H1 (cell line): ENCODE results near the gene CCDC159.

ENCODE experiments used
- BACH1 ChIP-seq: IDR thresholded peaks from 2 replicates; pipeline ENCODE4 v1.6.1; 2012; ENCODE audit warnings: low read length, improper control_type of control experiment
- CTCF ChIP-seq, 3 experiments: IDR thresholded peaks; 1 replicate in 2 of 3; 2 replicates in 1 of 3; pipeline versions ENCODE4 v1.5.1 to v1.6.1; 2011; ENCODE audit warnings: low read length in 3 of 3, mild to moderate bottlenecking in 3 of 3, inconsistent platforms in 2 of 3, low read depth in 1 of 3, moderate library complexity in 1 of 3; ENCODE audit not compliant: insufficient read depth in 1 of 3; ENCODE audit errors: control extremely low read depth in 1 of 3
- EP300 ChIP-seq, 2 experiments: IDR thresholded peaks; 1 replicate in 1 of 2; 2 replicates in 1 of 2; pipeline ENCODE4 v1.6.1; 2011 to 2012; ENCODE audit warnings: low read depth in 2 of 2, low read length in 2 of 2, mild to moderate bottlenecking in 2 of 2, borderline replicate concordance in 1 of 2, inconsistent platforms in 1 of 2, moderate library complexity in 1 of 2
- JUND ChIP-seq: IDR thresholded peaks from 2 replicates; pipeline ENCODE4 v1.6.1; 2011; ENCODE audit warnings: mild to moderate bottlenecking, improper control_type of control experiment, low read length
- NRF1 ChIP-seq: IDR thresholded peaks from 2 replicates; pipeline ENCODE4 v1.6.1; 2011; ENCODE audit warnings: mild to moderate bottlenecking, low read depth, low read length, improper control_type of control experiment
- POLR2A ChIP-seq, 2 experiments: IDR thresholded peaks; 1 replicate in 1 of 2; 2 replicates in 1 of 2; pipeline ENCODE4 v1.6.1; 2011; ENCODE audit warnings: low read depth in 2 of 2, low read length in 2 of 2, mild to moderate bottlenecking in 2 of 2; ENCODE audit errors: control extremely low read depth in 1 of 2
- POLR2AphosphoS5 ChIP-seq: IDR thresholded peaks from 2 replicates; pipeline ENCODE4 v1.6.1; 2011; ENCODE audit warnings: low read depth, low read length
- RBBP5 ChIP-seq: IDR thresholded peaks from 2 replicates; pipeline ENCODE4 v1.7.1; 2012; ENCODE audit warnings: low read depth, mild to moderate bottlenecking, inconsistent platforms, low read length, moderate library complexity, borderline replicate concordance
- RNF2 ChIP-seq: fragments of 200-900, 300-1000 bp; sonication (generic); IDR thresholded peaks from 2 replicates; pipeline ENCODE4 v1.7.1; 2016; ENCODE audit warnings: borderline replicate concordance, low read depth, mild to moderate bottlenecking, antibody characterized with exemption, low read length; ENCODE audit not compliant: poor library complexity, severe bottlenecking; ENCODE audit errors: missing control alignments
- SIN3A ChIP-seq, 2 experiments: IDR thresholded peaks in 1 of 2; conservative IDR thresholded peaks in 1 of 2; 2 replicates each; pipeline ENCODE4 v1.6.1; 2011 to 2012; ENCODE audit warnings: low read length in 2 of 2, improper control_type of control experiment in 1 of 2, low read depth in 1 of 2, mild to moderate bottlenecking in 1 of 2
- YY1 ChIP-seq: IDR thresholded peaks from 2 replicates; pipeline ENCODE4 v1.6.1; 2011; ENCODE audit warnings: low read depth, mild to moderate bottlenecking, low read length
- ZNF274 ChIP-seq: IDR thresholded peaks from 2 replicates; pipeline ENCODE4 v1.7.0; 2012; ENCODE audit warnings: low read length, borderline replicate concordance; ENCODE audit errors: extremely low read depth

- no peak for TF ChIP-seq POLR2AphosphoS5
- TF ChIP-seq NRF1 = no peak
- no peak for TF ChIP-seq CTCF (IDR thresholded peaks at IDR 0.05; ENCODE audit: control extremely low read depth in 1 of 3, insufficient read depth in 1 of 3, low read depth in 1 of 3, low read length in 3 of 3)
- no peak for TF ChIP-seq RBBP5
- TF ChIP-seq JUND = no peak
- no peak for TF ChIP-seq POLR2A (IDR thresholded peaks at IDR 0.05; ENCODE audit: control extremely low read depth in 1 of 2, low read depth in 2 of 2, low read length in 2 of 2)
- no peak for TF ChIP-seq BACH1
- no peak for TF ChIP-seq EP300 (IDR thresholded peaks at IDR 0.05; ENCODE audit: borderline replicate concordance in 1 of 2, low read depth in 2 of 2, low read length in 2 of 2)
- TF ChIP-seq RNF2 = no peak
- TF ChIP-seq ZNF274 = no peak
- TF ChIP-seq SIN3A (conservative IDR thresholded peaks at IDR 0.05 in 1 of 2, IDR thresholded peaks at IDR 0.05 in 1 of 2; ENCODE audit: low read depth in 1 of 2, low read length in 2 of 2) = no peak
- TF ChIP-seq YY1 = no peak
Measured at GRCh38 chr19:11306337-11306736, 40.0 kb upstream of the CCDC159 start.
